ENCODE results near the gene PDXK. TPM values are rescaled to one million over a fixed set of nuclear protein-coding genes. Genes with fewer than 3 reads are reported as not detected.
A peak's percentile ranks its signal among the peaks of the same experiment; 100 is the strongest.

The PDXK gene
- total and polyA plus RNA-seq, 2 of the 13 experiments (the other 11 are each of a cell fraction or from before 2014, with no cell fraction given) = 114 to 184 TPM

- no peak for TF ChIP-seq MXD1 (CRISPR knock-in tag; IDR thresholded peaks at IDR 0.05)
- TF ChIP-seq FOSL2 (CRISPR knock-in tag; IDR thresholded peaks at IDR 0.05) = no peak
- TF ChIP-seq ZNF207 (IDR thresholded peaks at IDR 0.05; ENCODE audit: borderline replicate concordance) = no peak
- TF ChIP-seq DNMT1 (CRISPR knock-in tag; IDR thresholded peaks at IDR 0.05) = no peak
- no peak for TF ChIP-seq CEBPG (CRISPR knock-in tag; IDR thresholded peaks at IDR 0.05)
- TF ChIP-seq ZNF124 (CRISPR knock-in tag; IDR thresholded peaks at IDR 0.05) = no peak
- TF ChIP-seq TBP (CRISPR knock-in tag; IDR thresholded peaks at IDR 0.05) = no peak
- no peak for TF ChIP-seq EZH2 (conservative IDR thresholded peaks at IDR 0.05; ENCODE audit: low read depth, low read length)
- TF ChIP-seq MAFG (CRISPR knock-in tag; IDR thresholded peaks at IDR 0.05) = no peak
- no peak for TF ChIP-seq ZNF503 (CRISPR knock-in tag; IDR thresholded peaks at IDR 0.05)
- no peak for TF ChIP-seq SNRNP70 (IDR thresholded peaks at IDR 0.05; ENCODE audit: low read depth, low read length)
- TF ChIP-seq MED1 (CRISPR knock-in tag; IDR thresholded peaks at IDR 0.05) = peak; percentile 66
- TF ChIP-seq THAP8 (CRISPR knock-in tag; IDR thresholded peaks at IDR 0.05; ENCODE audit: borderline replicate concordance) = no peak
- TF ChIP-seq ZSCAN30 (CRISPR knock-in tag; IDR thresholded peaks at IDR 0.05) = no peak
- peak; percentile 40; the same call in 1 of the 2 replicates for TF ChIP-seq THRA (CRISPR knock-in tag; IDR thresholded peaks at IDR 0.05; ENCODE audit: borderline replicate concordance)
- TF ChIP-seq AKAP8 (CRISPR knock-in tag; IDR thresholded peaks at IDR 0.05) = no peak
- TF ChIP-seq ZBTB44 (CRISPR knock-in tag; IDR thresholded peaks at IDR 0.05) = no peak
- TF ChIP-seq MED13 (CRISPR knock-in tag; IDR thresholded peaks at IDR 0.05) = no peak
- TF ChIP-seq ZMAT3 (CRISPR knock-in tag; conservative IDR thresholded peaks at IDR 0.05) = no peak
- TF ChIP-seq ZKSCAN8 (CRISPR knock-in tag; IDR thresholded peaks at IDR 0.05; ENCODE audit: borderline replicate concordance) = no peak
- TF ChIP-seq NR0B2 (CRISPR knock-in tag; IDR thresholded peaks at IDR 0.05) = no peak
Measured at GRCh38 chr21:43731476-43731875, 12.5 kb downstream of the PDXK start (continued).

Data from HepG2 (cell line).